Glomerular endothelial cell (primary cell): ENCODE measurements around the gene DAD1. TPM values are rescaled to one million over a fixed set of nuclear protein-coding genes. Genes with fewer than 3 reads are reported as not detected.
"Not testable (repeated sequence)": the region's sequence is repeated elsewhere in the genome, so short reads cannot be mapped to it uniquely, and the experiment has no call there.

Experiments used
- DNase-seq: peaks from one replicate; pipeline ENCODE4 v3.0.0-alpha.2; 2011; ENCODE audit warnings: low read depth, low spot score; ENCODE audit errors: extremely low read depth
- total RNA-seq: library from RNA; depleted of rRNA; stranded (reverse); fragments of >200 nt; gene quantifications from 2 replicates; pipeline ENCODE4 v1.2.3, GENCODE V29; 2015

Gene DAD1
- total RNA-seq, 1 donor from 2014 or later = 455 TPM

DNA sequence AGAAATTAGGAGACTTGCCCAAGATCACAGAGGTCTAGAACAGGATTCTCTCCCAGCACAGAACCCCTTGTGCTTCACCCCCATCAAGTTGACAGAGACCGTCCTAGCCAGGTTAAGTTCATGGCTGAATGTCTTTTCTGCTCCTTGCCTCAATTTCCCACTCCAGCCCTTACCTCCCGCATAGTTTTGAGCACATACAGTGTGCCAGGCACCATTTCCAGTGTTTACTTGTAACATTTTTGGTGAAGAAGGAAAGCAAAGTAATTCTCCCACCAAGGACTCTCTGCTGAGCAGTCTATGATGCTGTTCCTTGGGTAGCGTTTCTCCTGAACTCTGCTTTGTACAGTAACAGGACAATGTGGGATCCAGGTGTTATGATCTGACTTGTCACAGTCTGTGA lies 10.3 kb upstream of the DAD1 start:
- no peak for DNase-seq

DNA sequence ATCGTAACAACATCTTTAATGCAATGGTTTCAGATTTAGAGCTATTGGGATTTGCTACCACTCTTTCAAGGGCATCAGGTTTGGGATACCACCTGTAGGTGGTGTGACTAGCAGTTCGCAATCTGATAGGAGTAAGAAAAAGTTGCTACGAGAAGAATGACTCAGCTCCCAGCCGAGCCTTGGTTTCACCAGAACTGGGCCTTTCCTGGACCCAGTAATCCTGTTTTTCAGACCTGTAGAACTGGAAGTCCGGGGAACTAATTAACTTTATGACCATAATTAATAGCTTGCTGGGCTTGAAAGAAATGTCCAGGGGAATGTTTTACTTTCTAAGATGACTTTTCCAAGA lies 9.8 kb upstream of the DAD1 start:
- DNase-seq = no peak

DNA sequence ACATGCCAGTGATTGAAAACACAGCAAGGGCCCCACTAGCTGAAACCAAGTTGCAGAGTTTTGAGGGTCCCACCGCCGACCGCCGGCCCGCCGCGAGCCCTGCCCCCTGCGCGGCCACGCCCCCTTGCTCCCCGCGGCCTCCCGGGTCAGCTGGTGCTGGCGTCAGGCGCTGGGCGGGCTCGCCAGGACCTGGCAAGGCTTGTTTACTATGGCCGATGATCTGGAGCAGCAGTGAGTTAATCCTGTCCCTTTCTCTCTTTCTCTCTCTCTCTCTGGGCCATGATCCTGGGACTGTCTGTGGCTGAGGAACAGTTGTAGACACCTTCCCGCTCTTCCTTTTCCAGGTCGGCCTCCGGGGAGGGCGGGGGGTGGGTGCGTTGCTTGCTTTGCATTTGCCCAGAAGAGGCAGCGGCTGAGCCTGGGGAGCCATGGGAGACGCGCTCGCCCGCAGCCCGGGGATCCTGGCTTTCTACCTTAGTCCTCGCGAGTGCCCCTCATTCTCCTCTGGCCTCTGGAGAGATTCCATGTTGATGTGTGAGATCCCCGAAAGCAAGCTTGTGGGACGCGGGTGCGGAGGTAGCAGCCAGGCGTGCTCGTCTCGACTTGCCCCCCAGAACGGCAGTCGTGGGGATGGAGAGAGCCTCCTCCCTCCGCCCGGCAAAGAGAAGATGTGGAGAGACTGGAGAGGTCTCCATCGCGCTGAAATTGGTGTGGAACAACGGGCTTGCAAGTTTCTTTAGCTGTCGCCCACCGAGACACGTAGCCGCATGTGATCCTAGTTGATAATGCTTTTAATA lies 9.3 kb upstream of the DAD1 start, which contains the start of gene ABHD4:
ABHD4 (plus strand) TSS at position 202 of the 797 bp plus-strand sequence; CDS start at position 209, 7 bp downstream.
- DNase-seq = no peak

DNA sequence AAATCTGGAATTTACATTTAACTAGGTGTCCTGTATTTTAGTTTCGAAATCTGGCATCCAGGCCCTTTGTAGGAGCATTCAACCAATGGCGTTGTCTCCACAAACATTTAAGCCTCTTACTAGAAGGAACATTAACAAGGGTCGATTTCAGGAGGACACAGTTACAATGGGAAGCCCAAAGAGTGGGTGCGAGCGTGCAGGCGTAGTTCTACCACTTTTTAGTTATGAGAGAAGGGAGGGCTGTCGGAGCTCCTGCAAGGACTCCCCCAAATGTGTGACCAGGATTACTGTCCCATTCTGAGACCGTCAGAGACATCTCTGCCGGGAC lies 8.7 kb upstream of the DAD1 start:
- DNase-seq = no peak

DNA sequence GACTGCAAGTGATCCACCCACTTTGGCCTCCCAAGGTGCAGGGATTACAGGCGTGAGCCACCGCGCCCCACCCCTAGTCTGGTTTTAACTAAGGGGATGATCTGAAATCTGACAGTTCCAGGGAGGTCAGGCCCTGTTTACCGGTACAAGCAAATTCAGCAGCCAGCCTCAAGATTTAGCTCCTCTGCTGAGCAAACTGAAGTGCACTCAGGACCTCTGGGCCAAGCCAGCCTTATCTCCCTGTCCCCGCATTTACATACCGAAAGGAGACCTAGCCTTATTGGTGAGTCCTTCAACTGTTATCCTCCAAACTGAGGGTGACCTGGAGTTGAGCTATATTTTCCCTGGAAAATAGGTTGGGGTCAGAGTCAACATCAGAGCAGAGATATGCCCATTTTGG lies 8.2 kb upstream of the DAD1 start:
- no peak for DNase-seq

DNA sequence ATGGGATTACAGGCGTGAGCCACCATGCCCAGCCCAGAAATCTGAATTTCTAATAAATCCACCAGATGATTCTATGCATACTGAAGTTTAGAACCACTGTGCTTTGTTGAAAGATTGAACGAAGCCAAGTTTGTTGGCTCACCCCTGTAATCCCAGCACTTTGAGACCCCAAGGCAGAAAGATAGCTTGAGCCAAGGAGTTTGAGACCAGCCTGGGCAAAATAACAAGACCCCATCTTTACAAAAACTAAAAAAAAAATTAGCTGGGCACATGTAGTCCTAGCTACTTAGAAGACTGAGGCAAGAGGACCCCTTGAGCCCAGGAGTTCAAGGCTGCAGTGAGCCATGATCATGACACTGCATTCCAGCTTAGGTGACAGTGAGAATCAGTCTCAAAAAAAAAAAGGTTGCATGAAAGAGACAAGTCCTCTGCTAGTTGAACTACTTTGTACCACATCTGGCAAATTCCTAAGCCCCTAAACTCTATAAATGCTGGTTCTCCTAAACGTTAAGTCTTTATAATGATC lies 7.4 kb upstream of the DAD1 start:
- no peak for DNase-seq

DNA sequence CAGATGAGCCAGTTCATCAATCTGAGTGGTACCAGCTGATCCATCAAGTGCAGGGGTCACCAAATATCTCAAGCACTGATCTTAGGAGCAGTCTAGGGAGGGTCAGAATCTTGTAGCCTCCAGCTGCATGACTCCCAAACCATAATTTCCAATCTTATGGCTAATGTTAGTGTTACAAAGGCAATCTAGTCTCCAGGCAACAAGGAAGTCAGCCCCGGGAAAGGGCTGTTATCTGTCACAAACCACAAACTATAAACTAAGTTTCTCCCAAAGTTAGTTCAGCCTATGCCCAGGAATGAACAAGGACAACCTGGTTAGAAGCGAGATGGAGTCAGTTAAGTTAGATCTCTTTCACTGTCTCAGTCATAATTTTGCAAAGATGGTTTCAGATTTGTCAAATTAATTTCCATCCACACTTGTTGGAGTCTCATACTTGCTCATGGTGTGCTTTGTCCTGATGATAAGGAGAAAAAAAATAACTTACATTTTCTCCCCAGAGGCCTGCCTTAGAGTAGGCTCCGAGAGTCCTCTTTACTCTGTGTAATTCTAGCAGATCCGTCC lies 5.2 kb upstream of the DAD1 start:
- no peak for DNase-seq

DNA sequence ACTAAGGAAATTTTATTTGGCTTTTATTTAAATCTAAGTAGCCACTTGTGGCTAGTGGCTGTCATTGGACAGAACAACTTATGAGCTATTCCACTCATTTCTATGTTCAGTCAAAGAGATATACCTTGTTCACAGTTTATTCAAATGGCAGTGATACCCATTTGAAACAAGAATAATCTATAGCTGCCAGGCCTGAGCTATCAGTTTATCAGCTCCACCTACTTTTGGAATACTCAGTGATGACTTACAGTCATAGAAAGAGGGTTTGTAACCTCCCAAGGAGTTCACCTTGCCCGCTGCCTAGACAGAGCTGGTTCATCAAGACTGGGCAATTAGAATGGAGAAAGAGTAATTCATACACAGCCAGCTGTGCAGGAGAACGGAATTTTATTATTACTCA lies 4.6 kb upstream of the DAD1 start:
- no peak for DNase-seq

DNA sequence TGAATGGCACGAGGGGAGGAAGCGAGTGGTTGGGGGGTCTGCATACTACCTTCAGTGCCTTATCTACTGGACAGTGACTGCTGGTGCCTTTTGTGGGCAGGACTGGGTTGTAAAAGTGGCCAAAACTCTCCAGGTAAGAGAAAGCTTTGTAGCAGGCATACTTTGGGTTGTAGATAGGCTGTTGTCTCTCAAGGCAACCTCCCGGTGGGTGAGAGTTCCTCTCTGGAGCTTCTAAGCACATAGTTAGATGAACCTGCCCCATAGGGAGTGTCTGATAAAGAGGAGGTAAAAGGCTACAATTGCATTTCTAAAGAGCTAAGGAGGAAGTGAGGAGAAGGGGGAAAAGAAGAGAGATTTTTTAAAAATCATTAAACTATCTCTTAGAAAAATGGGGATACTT lies 4.2 kb upstream of the DAD1 start:
- DNase-seq = no peak

DNA sequence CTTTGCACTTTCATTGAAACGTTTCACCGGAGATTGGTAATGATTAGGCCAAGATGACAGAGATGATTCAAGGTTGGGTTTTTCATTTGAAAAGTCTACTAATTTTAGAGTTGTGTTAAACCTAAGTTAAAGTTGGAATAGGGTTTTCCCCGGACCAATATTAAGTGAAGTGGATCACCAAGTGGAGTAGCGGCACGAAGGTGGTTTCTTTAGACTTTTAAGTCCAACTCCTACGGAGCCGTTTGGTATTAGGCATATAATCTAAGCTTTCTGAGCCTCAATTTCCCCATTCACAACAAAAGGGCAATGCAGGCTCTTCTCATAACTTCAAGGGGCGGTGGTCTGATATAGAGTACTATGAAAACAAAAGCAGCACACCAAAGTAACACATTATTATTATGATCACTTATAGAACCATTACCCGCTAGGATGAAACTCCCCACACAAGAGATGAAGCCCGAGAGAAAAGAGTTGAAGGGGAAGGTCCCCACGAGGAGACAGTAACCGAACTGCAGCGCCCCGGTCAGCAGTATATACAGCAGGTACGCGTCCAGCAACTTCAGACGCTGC lies 413 bp downstream of the DAD1 start:
- DNase-seq = no peak

DNA sequence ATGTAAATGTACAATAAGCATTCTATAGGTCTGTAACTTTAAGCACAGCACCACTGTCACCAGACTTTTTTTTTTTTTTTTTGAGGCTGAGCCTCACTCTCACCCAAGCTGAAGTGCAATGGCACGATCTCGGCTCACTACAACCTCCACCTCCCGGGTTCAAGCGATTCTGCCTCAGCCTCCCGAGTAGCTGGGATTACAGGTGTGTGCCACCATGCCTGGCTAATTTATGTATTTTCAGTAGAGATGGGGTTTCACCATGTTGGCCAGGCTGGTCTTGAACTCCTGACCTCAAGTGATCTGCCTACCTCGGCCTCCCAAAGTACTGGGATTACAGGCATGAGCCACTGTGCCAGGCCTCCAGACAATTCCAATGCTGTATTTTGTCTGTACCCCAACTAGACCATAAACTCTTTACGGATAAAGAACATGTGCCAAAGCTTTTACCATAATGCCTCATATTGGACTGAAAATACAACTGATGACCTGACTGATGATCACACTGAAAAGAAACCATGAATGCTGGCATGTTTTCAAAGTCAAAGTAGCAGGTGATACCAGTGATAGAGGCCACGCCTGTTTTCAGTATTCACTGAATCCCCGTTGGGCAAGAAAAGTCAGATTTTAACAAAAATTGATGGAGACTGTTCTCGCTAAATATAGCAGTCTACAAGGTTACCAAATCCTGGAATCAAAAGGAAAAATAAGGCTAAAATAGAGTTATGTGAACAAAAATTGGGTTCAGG lies 1.2 kb downstream of the DAD1 start:
- not testable (repeated sequence) for DNase-seq

DNA sequence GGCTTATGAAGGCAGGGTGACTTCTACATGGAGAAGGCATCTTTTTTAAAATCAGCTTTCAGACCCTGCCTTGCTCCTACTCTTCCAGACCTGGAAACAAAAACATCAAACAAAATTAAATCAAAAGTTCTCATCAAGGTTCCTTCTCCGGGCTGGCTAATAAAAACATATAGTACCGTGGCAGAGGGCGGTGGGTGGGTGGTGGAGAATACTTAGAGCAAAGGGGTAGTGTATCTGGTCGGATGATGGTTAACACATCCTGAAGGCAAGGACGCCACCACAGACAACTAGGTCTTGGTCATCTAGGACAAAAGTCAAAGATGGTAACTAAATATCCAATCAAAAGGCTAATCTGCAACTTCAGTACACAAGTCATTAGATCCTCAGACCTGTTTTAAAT lies 1.8 kb downstream of the DAD1 start:
- DNase-seq = no peak

DNA sequence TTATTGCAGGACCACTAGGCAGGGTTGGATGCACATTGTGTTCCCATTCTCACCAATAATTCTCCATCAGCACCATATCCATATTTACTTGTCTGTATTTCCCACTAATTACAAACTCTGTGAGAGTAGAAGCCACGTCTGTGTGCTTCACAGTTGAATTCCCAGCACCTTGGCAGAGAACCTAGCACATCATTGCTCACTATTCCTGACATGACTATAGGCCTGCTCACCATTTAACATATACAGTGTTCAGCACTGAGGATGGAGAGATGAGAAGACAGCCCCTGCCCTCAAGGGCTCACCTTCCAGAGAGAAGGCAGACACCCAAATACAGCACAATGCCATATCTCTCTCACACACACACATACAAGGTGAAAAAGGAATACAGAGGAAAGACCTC lies 5.0 kb downstream of the DAD1 start:
- no peak for DNase-seq

DNA sequence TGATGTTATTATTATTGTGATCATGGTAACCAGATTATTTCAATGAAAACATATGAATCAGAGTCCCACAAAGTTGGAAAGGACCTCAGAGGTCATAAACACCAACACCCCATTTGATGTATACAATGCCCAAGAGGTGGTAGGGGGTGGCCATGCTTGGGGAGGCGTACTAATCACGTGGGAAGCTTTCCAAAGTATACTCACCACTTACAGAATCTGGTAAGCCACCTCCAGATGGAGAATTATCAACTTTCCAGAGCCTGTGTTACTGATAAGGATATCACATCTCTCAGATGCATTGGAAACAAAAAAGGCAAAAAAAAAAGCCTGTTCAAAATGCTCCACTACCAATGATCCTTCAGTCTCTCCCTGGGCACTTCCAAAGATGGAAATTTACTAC lies 8.4 kb downstream of the DAD1 start:
- DNase-seq = no peak

DNA sequence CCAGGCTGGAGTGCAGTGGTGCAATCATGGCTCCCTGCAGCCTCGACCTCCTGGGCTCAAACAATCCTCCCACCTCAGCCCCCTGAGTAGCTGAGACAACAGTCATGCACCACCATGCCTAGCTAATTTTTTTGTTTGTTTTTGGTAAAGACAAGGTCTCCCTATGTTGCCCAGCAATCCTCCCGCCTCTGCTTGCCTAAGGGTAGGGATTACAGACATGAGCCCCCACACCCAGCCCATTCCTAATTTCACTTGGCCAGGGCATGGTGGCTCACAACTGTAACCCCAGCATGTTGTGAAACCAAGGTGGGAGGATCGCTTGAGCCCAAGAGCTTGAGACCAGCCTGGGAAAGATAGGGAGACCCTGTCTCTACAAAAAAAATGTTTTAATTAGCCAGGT lies 9.1 kb downstream of the DAD1 start:
- DNase-seq = no peak

DNA sequence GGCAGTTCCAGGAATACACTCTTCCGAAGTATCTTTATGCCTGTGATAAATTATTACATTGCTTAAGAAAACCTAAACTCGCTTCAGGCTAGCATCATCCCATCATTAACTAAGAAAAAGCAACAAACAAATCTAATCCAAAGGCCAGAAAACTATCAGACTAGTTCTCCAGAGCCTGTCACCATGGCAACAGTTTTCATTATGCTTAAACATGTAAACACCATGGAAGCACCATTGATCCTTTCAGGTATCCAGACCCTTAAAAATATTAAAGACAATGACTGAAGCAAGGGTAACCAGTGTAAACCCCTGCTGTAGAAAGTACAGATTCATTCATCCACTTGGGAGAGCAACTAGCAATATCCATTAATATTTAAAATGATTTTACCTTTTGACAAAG lies 9.8 kb downstream of the DAD1 start:
- no peak for DNase-seq

DNA sequence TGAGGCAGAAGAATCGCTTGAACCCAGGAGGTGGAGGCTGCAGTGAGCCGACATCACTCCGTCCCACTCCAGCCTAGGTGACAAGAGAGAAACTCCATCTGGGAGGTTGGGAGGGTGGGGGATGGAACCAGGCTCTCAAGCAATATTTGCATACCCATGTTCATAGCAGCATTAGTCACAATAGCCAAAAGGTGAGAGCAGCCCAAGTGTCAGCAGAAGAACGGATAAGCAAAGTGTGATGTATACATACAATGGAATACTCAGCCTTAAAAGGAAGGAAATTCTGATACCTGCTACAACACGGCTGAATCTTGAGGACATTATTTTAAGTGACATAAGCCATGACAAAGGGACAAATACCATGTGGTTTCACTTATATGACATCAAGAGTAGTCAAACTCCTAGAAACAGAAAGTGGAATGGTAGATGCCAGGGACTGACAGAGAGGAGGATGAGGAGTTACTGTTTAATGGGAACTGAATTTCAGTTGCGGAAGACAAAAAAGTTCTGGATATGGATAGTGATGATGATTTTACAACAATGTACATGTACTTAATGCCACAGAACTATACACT lies 11.6 kb downstream of the DAD1 start:
- no peak for DNase-seq

DNA sequence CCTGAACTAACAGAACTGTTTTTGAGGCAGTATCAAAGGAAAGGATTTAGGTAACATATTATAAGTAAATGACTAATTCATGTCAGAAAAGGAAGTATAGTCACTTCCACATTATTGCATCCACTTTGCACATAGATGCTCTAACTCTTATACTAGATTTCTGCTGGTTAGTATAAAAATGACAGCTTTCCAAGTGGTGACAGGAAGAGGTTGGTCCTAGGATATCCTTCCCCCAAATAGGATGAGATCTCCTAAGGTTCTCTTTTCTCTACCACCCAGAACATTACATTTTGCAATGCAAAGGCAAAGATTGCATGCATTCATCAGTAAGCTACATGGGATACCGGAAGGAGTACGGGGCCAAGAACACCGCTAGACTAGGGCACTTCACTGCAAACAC lies 15.2 kb downstream of the DAD1 start:
- no peak for DNase-seq

DNA sequence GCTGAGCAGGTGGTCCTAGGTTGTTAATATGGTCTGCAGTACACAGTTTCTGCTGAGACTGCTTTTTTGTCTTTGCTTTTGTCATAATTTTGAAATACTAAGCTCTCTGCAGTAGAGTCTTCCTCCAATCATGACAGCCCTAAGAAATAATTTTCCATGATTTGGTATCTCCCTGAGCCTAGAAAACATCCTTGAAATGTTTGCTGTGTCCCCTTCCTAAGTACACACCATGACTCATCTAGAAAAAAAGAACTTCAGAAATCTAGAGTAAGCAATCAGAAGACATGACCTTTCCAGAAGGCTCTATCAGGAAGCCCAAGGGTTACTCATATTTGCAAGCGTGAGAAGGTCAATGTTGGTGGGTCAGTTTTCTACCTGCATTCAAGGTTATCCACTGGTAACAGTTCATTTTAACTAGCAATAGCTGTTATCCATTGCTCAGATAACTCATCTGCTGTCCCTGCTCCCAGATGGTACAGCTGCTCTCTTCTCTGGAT lies 16.4 kb downstream of the DAD1 start:
- DNase-seq = no peak

DNA sequence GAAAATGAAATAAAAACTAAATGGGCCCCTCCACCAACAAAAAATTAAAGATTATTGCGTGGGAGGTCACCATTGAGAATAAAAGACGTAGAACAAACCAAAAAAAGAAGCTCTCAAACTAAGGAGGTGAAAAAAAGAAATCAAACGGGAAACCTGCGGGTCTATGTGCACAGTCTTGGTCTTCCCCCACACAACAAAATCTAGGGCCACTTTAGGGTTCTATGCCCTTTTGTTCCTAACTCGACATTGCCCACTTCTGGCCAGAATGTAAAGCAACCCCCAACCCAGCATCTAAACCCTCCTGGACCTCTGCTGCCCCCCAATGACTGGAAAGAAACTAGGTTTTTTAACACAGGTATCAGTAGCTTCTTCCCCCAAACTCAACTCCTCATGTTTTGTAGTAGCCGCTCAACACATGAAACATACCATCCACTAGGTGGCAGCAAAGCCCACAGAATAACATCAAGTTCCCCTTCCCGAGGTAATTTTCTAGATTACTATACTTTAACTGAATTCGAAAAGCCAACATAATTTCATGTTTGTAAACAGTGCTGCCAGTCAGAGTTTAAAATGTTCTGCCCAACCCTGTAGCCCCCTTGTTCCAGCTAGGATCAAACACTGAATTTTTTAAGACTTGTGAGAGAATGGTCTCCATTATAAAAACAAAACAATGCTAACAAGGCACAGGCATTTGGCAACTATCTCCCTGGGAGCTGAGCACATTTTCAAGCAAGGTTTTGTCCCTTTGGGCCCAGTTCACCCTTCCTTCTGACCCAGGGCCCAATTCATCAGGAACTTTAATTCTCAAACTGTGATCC lies 18.7 kb downstream of the DAD1 start:
- DNase-seq = no peak
